IMR-90 (cell line): ENCODE data around the gene STARD13.

ENCODE experiments used
- BHLHE40 ChIP-seq: fragments of 150-350 bp; IDR thresholded peaks from 2 replicates; pipeline ENCODE4 v1.6.1; 2016; ENCODE audit warnings: mild to moderate bottlenecking, low read depth, low read length
- CEBPB ChIP-seq: IDR thresholded peaks from 2 replicates; pipeline ENCODE4 v1.6.1; 2012; ENCODE audit warnings: low read depth, low read length, improper control_type of control experiment
- CTCF ChIP-seq: conservative IDR thresholded peaks from 2 replicates; pipeline ENCODE4 v1.5.1; 2012; ENCODE audit warnings: mild to moderate bottlenecking, low read depth, low read length, improper control_type of control experiment
- MAFK ChIP-seq: IDR thresholded peaks from 2 replicates; pipeline ENCODE4 v1.6.1; 2012; ENCODE audit warnings: low read depth, low read length, improper control_type of control experiment
- MAZ ChIP-seq: IDR thresholded peaks from 2 replicates; pipeline ENCODE4 v1.6.1; 2012; ENCODE audit warnings: low read depth, mild to moderate bottlenecking, low read length, improper control_type of control experiment, moderate library complexity, borderline replicate concordance
- MXI1 ChIP-seq: IDR thresholded peaks from 2 replicates; pipeline ENCODE4 v1.6.1; 2012; ENCODE audit warnings: low read depth, mild to moderate bottlenecking, low read length, moderate library complexity, borderline replicate concordance
- POLR2A ChIP-seq: IDR thresholded peaks from 2 replicates; pipeline ENCODE4 v1.6.1; 2012; ENCODE audit warnings: mild to moderate bottlenecking, low read depth, low read length
- RAD21 ChIP-seq: IDR thresholded peaks from 2 replicates; pipeline ENCODE4 v1.6.1; 2012; ENCODE audit warnings: low read length, improper control_type of control experiment
- RCOR1 ChIP-seq: IDR thresholded peaks from 2 replicates; pipeline ENCODE4 v1.6.1; 2012; ENCODE audit warnings: mild to moderate bottlenecking, low read length, improper control_type of control experiment; ENCODE audit not compliant: insufficient replicate concordance
- SMC3 ChIP-seq: fragments of 150-350 bp; IDR thresholded peaks from 2 replicates; pipeline ENCODE4 v1.6.1; 2016; ENCODE audit warnings: low read depth, mild to moderate bottlenecking, antibody characterized with exemption, low read length, moderate library complexity
- USF2 ChIP-seq: fragments of 150-350 bp; IDR thresholded peaks from 2 replicates; pipeline ENCODE4 v1.6.1; 2017; ENCODE audit warnings: mild to moderate bottlenecking, antibody characterized with exemption, low read length, low read depth

GRCh38 chr13:33087091-33087490, 198.5 kb downstream of the STARD13 start:
- TF ChIP-seq CTCF = no peak
- no peak for TF ChIP-seq RAD21
- no peak for TF ChIP-seq SMC3
- no peak for TF ChIP-seq MAFK
- no peak for TF ChIP-seq RCOR1
- no peak for TF ChIP-seq BHLHE40
- TF ChIP-seq POLR2A = no peak
- TF ChIP-seq MXI1 = no peak
- no peak for TF ChIP-seq USF2
- no peak for TF ChIP-seq MAZ
- TF ChIP-seq CEBPB = no peak
